ENCODE measurements around the gene ACVR1.

ACVR1 gene

GRCh38 chr2:157735532-157735931 lies 140.6 kb downstream of the ACVR1 start:
- ATAC-seq, result no peak
- TF ChIP-seq BACH2 (CRISPR knock-in tag; IDR thresholded peaks at IDR 0.05; ENCODE audit: borderline replicate concordance) (no peak), OSR1 (CRISPR knock-in tag; IDR thresholded peaks at IDR 0.05) (no peak), ZNF8 (CRISPR knock-in tag; IDR thresholded peaks at IDR 0.05) (no peak), ZFP30 (CRISPR knock-in tag; IDR thresholded peaks at IDR 0.05) (no peak), PPARA (CRISPR knock-in tag; IDR thresholded peaks at IDR 0.05; ENCODE audit: borderline replicate concordance) (no peak), ARNTL (CRISPR knock-in tag; IDR thresholded peaks at IDR 0.05; ENCODE audit: borderline replicate concordance, low read depth) (no peak), POU6F1 (CRISPR knock-in tag; IDR thresholded peaks at IDR 0.05; ENCODE audit: borderline replicate concordance, low read depth) (no peak), CSDC2 (CRISPR knock-in tag; IDR thresholded peaks at IDR 0.05) (no peak), GLIS3 (CRISPR knock-in tag; IDR thresholded peaks at IDR 0.05) (no peak), TOX (CRISPR knock-in tag; IDR thresholded peaks at IDR 0.05; ENCODE audit: borderline replicate concordance) (no peak), TCF4 (CRISPR knock-in tag; IDR thresholded peaks at IDR 0.05; ENCODE audit: borderline replicate concordance) (no peak), ZC3H10 (CRISPR knock-in tag; IDR thresholded peaks at IDR 0.05) (no peak), ESRRG (CRISPR knock-in tag; IDR thresholded peaks at IDR 0.05) (no peak), CSRNP3 (CRISPR knock-in tag; IDR thresholded peaks at IDR 0.05) (no peak), RARB (CRISPR knock-in tag; IDR thresholded peaks at IDR 0.05) (no peak), ZNF565 (CRISPR knock-in tag; conservative IDR thresholded peaks at IDR 0.05; ENCODE audit: low read depth) (no peak), ISL1 (CRISPR knock-in tag; IDR thresholded peaks at IDR 0.05) (no peak)
- TF ChIP-seq, protein P1, sequence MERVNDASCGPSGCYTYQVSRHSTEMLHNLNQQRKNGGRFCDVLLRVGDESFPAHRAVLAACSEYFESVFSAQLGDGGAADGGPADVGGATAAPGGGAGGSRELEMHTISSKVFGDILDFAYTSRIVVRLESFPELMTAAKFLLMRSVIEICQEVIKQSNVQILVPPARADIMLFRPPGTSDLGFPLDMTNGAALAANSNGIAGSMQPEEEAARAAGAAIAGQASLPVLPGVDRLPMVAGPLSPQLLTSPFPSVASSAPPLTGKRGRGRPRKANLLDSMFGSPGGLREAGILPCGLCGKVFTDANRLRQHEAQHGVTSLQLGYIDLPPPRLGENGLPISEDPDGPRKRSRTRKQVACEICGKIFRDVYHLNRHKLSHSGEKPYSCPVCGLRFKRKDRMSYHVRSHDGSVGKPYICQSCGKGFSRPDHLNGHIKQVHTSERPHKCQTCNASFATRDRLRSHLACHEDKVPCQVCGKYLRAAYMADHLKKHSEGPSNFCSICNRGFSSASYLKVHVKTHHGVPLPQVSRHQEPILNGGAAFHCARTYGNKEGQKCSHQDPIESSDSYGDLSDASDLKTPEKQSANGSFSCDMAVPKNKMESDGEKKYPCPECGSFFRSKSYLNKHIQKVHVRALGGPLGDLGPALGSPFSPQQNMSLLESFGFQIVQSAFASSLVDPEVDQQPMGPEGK (CRISPR knock-in tag; IDR thresholded peaks at IDR 0.05; ENCODE audit: borderline replicate concordance), result no peak
- TF ChIP-seq, protein P2, sequence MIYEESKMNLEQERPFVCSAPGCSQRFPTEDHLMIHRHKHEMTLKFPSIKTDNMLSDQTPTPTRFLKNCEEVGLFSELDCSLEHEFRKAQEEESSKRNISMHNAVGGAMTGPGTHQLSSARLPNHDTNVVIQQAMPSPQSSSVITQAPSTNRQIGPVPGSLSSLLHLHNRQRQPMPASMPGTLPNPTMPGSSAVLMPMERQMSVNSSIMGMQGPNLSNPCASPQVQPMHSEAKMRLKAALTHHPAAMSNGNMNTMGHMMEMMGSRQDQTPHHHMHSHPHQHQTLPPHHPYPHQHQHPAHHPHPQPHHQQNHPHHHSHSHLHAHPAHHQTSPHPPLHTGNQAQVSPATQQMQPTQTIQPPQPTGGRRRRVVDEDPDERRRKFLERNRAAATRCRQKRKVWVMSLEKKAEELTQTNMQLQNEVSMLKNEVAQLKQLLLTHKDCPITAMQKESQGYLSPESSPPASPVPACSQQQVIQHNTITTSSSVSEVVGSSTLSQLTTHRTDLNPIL (CRISPR knock-in tag; IDR thresholded peaks at IDR 0.05; ENCODE audit: low read depth), result no peak

- TF ChIP-seq ESRRG (CRISPR knock-in tag; IDR thresholded peaks at IDR 0.05) (no peak), ZFP3 (CRISPR knock-in tag; IDR thresholded peaks at IDR 0.05) (no peak), ARNTL (CRISPR knock-in tag; IDR thresholded peaks at IDR 0.05; ENCODE audit: borderline replicate concordance, low read depth) (no peak), PPARA (CRISPR knock-in tag; IDR thresholded peaks at IDR 0.05; ENCODE audit: borderline replicate concordance) (no peak), RARB (CRISPR knock-in tag; IDR thresholded peaks at IDR 0.05) (no peak)
- TF ChIP-seq, protein P1 (CRISPR knock-in tag; IDR thresholded peaks at IDR 0.05; ENCODE audit: borderline replicate concordance), result no peak
- TF ChIP-seq, protein P3, sequence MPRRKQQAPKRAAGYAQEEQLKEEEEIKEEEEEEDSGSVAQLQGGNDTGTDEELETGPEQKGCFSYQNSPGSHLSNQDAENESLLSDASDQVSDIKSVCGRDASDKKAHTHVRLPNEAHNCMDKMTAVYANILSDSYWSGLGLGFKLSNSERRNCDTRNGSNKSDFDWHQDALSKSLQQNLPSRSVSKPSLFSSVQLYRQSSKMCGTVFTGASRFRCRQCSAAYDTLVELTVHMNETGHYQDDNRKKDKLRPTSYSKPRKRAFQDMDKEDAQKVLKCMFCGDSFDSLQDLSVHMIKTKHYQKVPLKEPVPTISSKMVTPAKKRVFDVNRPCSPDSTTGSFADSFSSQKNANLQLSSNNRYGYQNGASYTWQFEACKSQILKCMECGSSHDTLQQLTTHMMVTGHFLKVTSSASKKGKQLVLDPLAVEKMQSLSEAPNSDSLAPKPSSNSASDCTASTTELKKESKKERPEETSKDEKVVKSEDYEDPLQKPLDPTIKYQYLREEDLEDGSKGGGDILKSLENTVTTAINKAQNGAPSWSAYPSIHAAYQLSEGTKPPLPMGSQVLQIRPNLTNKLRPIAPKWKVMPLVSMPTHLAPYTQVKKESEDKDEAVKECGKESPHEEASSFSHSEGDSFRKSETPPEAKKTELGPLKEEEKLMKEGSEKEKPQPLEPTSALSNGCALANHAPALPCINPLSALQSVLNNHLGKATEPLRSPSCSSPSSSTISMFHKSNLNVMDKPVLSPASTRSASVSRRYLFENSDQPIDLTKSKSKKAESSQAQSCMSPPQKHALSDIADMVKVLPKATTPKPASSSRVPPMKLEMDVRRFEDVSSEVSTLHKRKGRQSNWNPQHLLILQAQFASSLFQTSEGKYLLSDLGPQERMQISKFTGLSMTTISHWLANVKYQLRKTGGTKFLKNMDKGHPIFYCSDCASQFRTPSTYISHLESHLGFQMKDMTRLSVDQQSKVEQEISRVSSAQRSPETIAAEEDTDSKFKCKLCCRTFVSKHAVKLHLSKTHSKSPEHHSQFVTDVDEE (CRISPR knock-in tag; IDR thresholded peaks at IDR 0.05), result no peak
- no peak for ATAC-seq
These were observed 142.9 kb downstream of the ACVR1 start for GRCh38 chr2:157733263-157733662.

All from SK-N-SH treated with all-trans-retinoic acid at 6 μM for 48 hours (cell line).